Stimulated activated CD4-positive, alpha-beta T cell treated with anti-CD3 and anti-CD28 coated beads, Interleukin-15, amount 100 ng/mL, for 24 hours (primary cell): ENCODE results near the gene NCDN.
A peak's percentile ranks its signal among the peaks of the same experiment; 100 is the strongest.

Experiments used
- DNase-seq: peaks from one replicate; pipeline ENCODE4 v3.0.0-alpha.2; 2020

NCDN gene, protein sequence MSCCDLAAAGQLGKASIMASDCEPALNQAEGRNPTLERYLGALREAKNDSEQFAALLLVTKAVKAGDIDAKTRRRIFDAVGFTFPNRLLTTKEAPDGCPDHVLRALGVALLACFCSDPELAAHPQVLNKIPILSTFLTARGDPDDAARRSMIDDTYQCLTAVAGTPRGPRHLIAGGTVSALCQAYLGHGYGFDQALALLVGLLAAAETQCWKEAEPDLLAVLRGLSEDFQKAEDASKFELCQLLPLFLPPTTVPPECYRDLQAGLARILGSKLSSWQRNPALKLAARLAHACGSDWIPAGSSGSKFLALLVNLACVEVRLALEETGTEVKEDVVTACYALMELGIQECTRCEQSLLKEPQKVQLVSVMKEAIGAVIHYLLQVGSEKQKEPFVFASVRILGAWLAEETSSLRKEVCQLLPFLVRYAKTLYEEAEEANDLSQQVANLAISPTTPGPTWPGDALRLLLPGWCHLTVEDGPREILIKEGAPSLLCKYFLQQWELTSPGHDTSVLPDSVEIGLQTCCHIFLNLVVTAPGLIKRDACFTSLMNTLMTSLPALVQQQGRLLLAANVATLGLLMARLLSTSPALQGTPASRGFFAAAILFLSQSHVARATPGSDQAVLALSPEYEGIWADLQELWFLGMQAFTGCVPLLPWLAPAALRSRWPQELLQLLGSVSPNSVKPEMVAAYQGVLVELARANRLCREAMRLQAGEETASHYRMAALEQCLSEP

DNA sequence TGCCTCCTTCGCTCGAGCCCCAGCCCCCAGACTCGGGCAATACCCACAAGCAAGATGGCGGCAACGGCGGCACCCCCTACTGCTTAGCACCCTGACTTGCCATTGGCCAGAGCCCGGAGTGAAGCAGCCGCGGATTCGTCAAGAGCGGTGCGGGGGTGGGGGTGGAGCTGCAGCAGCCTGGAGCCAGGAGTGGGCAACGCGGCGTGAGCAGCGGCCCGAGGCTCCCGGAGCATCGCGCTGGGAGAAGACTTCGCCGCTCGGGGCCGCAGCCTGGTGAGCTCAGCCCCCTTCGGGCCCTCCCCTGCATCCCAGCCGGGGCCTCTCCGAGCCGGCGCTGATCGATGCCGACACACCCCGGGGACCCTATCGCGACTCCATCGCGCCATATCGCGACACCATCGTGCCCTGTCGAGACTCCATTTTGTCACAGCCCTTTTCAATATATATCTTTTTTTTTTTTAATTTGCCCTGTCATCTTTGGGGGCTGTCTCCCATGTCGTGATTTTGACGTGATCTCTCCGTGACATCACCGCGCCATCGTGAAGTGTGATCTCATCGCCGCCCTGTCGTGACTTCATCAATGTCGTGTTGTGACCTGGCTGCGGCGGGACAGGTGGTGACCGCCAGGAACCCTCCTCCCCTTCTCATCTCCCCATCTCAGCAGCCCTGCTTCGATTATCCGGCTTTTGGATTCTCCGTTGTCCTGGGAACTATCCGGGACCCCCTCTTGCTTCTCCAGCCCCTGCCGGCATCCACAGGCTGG lies at the start of gene NCDN:
Gene NCDN, plus strand, starts transcription at position 189 of the 763 bp plus-strand sequence. Its CDS starts 392 bp downstream, at position 581.
- DNase-seq = peak; percentile 98

DNA sequence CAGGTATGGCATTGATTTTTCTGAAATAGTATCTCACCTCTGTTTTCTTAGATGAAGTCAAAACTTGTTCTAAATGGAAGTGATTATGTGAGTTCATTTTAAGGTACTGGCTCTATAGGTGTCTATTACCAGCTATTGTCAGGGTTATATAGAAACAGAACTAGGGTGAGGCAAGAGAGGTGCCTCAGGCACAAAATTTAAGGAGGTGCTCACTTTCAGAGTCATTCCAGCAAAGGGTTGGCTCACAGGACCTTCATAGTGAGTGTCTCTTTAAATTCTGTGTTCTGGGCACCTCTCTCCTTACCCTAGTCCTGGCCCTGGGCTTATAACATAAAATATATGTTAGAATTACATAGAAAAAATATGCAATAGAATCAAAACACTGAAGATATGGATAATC lies 49.7 kb upstream of the NCDN start:
- DNase-seq = no peak

DNA sequence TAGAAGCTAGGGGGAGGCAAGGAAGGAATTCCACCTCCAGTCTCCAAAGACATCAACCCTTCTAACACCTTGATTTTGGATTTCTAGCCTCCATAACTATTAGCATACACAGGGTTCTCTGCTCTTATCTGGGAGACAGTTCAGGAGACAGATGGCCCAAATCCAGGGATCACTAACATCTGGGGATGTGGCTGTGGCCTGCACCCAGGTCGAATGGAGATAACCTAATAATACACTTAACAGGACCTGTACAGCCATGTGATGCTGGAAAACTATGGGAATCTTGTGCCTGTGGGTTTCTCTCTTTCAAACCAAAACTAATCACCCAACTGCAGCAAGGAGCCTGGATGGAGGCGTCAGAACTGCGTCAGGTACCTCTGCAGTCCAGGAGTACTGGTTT lies 48.0 kb upstream of the NCDN start:
- no peak for DNase-seq

DNA sequence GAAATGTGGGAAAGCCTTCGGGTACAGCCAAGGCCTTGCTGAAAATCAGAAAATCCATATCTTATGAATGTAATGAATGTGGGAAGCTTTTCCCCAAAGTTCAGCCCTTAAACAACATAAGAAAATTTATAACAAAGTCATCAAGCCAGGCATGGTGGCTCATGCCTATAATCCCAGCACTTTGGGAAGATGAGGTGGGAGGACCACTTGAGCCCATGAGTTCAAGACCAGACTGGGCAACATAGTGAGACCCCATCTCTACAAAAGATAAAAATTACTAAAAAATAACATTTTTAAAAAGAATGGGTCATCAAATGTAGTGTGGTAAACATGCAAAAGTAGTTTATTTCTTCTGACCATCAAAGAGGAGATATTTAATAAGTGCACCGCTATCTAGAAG lies 46.3 kb upstream of the NCDN start:
- DNase-seq = no peak

DNA sequence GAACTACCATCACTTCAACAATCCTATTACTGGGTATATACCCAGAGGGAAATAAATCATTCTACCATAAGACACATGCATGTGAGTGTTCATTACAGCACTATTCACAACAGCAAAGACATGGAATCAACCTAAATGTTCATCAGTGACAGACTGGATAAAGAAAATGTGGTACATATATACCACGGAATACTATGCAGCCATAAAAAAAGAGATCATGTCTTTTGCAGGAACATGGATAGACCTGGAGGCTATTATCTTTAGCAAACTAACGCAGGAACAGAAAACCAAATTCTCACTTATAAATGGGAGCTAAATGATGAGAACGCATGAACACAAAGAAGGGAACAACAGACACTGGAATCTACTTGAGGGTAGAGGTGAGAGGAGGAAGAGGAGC lies 39.4 kb upstream of the NCDN start:
- no peak for DNase-seq

DNA sequence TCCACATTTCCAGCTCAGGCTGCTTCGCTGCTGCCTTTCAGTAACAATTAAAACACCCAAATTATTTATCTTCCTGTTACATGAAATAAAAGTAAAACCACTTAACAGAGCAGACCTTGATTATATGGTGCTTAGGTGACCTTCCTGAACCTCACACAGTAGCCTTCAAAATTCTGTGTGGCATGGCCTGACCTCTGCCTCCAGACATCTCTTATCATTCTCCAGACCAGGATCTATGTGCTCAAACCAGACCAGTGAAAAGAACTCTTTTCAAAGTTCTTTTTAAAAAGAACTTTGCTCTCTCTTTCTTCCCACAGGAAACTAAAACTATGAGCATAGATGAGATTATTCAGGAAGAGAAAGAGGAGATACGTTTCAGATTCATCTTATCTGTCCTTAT lies 38.2 kb upstream of the NCDN start:
- DNase-seq = no peak

DNA sequence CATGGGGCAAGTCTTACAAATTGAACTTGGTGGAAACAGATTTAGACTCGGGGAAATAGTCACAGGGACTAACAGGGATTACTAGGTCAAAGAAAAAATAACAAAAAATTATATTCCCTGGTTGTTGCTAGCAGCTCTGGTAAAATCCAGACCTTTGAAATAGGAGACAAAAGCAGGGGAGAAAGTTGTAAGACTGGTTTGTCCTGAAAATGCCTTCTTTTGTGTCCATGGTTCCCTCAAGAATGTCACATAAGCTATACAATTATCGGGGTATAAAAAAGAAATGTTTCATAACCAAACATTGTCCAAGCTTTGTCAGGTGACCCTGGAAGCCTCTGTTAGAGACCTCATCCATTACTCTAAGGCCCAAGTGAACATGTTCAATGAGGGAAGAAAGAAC lies 33.5 kb upstream of the NCDN start:
- DNase-seq = no peak

DNA sequence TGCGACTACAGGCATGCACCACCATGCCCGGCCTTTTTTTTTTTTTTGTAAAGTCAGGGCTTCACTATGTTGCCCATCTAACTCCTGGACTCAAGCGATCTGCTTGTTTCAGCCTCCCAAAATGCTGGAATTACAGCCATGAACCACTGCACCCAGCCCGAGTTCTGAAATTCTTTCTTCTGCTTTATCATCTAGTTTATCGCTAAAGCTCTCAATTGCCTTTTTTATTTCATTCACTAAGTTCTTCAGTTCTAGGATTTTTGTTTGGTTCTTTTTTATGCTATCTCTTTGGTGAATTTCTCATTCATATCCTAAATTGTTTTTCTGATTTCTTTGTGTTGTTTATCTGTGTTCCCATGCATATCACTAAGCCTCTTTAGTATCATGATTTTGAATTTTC lies 27.4 kb upstream of the NCDN start:
- DNase-seq = no peak

DNA sequence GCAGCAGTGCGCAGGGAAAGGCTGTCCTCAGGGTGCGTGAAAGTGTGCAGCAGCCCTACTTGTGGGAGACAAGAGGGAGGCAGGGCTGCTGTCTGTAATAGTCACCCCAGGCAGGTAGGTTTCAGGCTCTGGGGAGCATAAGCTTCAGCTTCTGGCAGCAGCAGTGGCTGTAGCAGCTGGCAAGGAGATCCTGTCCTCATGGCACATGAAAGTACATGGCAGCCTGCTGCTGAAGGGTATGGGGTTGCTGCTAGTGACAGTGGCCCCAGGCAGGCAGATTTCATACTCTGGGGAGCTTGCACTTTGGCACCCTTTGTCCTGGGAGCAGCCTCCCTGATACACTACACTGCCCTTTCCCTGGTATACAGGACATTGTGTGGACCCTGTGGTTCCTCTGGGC lies 26.7 kb upstream of the NCDN start:
- DNase-seq = no peak

DNA sequence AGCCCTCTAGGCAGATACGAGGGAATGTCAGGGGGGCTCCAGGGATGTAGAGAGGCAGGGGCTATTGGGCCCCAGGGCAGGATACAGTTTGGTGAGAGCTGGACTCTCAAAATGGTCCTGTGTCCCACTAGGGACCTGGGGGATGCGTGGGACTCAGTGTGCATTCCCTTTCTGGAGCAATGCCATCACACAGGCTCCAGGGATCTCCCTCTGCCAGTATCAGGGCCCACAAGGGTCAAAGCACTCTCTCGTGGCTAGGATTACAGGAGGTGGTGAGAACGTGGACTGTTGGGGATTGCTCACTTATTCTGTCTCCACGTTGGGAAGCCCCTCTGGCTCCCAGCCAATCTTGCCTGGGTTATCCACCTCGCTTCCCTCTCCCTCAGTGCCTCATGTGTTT lies 26.2 kb upstream of the NCDN start:
- no peak for DNase-seq

DNA sequence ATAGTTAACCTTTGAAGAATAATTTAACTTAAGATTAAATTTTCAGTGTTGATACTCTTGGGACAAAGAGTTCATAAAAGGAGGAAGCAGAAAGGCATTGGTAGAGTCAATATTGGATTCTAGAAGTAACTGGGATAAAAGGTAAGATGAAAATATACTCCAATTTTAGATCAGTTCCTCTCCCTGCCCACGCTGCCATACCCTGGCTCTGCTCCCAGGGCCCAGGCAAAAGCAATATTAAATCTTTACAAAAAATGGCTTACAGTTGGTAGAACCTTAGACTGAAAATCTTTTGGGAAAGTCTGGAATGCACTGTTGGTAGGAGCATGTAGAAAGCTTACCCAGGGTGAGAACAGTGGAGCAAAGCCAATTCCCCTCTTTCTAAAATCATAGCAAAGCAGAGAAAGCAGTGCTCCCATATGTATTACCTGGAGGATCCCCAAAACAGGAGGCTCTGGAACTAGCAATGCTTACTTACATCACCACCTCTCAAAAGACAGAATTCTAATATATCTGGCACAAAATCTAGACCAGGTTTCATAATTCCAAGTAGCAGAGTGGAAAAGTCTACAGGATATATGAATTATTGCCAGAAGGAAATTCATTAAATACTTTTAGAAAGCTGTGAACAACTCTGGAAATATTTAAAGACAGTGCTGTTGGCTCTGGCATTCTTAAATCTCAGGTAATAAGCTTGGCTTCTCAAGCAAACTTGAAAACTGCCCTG lies 24.9 kb upstream of the NCDN start:
- DNase-seq = no peak

DNA sequence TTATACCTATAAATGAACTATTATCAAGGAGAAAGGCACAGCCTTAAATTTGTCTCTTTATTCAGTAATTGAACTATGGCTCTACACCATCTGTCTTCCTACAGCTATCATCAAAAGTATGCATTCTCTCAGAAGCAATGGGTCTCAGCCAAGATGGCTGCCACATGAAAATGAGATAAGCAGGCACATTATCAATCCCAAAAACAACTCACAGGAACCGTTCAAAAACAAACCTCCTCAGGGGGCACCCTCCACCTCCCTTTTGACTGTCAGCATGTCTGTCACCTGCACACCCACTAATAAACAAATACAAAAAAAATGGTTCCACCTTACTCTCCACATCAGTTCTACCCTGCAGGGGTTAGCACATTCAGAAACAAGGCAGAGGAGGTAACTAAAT lies 24.0 kb upstream of the NCDN start:
- no peak for DNase-seq

DNA sequence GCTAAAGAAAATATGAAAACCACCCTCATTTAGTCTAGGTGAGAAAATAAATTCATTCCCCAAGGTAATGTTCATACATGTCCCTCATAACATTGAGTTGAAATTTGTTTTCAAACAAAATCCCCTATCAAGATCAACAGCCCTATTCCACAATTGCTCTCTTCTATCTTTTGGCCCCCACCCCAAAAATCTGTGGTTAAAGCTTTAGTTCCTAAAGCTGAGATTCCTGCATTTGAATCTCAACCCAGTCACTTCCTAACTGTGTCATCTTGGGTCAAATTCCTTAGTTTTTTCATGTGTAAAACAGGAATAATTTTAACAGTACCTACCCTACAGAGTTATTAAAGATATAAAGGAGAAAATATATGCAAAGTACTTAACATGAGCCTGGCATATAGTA lies 22.4 kb upstream of the NCDN start:
- DNase-seq = no peak

DNA sequence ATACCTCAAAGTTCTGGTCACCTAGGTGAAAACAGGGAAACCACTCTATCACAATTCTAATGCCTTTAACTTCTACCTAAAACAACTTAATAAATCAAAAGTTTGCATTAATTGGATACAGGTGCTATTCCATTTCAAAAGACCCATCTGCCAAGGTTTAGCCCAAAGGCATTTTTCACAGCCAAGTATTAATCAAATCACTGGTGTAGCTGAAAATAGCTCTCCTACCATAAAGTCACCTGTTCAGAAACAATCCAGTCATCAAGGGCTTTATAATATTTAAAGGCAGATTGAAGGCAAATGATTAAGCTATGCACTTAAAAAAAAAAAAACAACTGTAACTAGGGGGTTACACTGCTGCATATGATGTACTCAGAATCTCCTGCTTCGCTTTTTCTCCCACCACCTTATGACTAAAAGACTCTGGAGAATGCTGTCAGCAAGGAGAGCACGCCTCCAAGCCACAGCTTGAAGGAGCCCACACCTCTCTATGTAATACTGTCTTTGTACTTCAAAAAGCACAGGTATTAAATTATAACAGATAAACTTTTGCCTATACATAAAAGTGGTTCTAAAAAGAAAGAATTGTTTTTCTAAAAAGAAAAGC lies 20.9 kb upstream of the NCDN start:
- no peak for DNase-seq

DNA sequence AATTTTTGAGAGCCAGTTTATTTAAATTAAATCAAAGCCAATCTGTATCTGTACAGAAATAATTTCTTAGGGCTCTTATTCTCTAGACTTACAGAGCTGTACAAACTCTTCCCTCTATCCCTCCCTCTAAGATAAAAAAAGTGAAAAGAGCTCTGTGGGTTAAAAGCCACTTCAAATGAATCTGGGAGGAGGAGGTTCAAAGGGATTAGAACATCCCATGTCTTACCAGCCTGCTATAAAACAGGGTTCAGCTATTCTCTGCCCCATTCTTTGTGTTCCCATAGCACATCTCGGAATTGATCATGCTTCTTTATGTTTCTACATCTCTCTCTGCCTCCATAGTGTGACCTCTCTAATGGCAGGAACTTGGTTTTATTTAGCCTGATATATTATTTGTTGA lies 19.8 kb upstream of the NCDN start:
- DNase-seq = no peak

DNA sequence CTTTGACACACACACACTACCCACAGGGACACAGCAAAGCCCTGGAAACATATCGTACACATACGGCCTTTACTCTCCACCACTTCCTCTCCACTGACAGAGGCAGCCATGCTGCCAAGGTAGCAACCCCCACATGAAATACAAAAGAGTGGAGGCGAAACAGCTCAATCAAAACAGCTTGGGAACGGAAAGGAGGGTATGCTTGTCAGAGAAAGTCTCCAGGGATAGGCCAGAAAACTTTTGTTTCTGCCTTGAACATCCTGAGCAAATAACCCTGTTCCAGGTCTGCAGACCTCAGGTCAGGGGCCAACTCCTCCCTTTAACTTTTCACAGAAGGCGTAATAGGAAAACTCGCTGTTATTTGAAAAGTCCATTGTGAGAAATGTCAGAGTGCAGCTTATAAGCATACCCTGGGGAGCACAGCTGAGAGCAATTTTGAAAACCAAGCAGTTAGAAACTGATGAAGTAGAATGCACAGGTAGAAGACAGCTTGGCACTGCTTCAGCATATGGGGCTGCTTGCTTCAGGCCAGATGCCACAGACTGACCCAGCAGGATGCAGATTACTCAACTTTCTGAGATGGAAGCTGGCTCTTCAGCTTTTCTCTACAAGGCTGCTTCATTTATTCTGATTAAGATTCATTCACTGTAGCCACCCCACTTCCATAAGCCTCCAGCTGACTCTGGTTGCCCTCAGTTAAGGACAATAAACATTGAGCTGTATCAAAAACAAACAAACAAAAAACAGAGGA lies 18.4 kb upstream of the NCDN start:
- no peak for DNase-seq

DNA sequence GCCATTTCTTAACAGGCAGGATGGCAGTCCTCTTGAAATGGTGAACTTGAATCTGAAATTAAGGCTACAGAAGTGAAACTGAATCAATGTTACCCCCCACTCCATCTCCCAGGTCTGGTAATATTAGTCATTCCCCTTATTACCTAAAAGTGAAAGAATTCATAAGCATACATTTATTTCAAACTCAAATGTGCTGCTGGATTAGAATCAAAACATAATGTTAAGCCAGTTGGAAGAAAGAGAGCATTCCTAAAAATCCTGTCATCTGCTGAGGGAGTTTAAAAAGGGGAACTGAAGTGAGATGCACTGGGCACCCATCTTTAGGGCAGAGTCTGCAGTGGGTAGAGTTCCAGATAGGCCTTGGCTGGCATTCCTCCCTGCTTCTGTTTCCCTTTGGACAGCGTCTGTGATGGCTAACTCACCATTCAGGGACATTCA lies 17.8 kb upstream of the NCDN start:
- DNase-seq = no peak

DNA sequence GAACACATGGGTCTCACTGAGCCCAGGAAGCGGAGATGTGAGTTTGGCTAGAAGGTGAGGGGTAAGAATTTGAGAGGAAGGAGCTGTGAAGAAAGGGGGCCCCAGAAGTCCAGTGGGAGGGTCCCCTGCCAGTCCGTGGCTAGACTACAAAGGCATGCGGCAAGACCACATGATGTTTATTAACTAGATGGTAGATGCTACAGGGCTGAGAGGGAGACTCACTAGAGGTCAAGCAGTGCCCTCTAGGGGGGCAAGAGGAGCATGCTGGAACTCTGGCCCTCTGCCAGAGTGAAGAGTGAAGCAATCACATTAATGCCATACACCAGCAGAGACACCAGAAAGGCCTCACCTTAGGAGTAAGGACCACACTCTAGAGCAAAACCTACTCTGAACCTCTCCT lies 12.6 kb upstream of the NCDN start:
- no peak for DNase-seq

DNA sequence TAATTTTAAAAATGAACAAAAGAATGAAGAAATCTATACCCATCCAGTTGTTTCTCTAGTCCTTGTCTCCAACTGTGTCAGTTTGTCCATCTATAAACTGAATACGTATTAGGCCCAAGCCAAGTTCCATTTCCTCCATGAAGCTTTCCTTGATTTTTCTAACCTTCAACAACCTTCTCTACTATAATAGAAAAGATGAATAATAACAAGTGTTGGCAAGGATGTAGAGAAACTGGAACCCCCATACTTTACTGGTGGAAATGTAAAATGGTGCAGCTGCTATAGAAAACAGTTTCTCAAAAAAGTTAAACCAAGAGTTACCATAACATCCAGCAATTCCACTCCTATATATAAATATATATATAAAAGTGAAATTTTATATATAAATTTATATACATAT lies 11.0 kb upstream of the NCDN start:
- DNase-seq = no peak

DNA sequence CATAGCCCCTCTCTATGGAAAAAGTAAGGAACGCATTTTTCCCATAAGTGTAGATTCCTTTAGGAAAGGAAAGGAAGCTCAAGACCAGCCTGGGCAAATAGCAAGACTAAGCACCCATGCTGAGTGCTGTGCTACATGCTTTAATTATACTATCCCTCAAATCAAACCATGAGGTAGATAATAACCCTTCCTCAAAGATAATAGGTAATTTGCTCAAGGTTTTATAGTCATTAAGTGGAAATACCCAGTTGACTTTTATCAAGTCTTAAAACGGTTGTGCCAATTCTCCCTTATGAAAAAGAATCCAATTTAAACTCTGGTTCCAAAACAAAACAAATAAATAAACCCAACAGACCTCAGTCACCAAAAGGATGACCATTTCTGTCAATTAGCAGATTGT lies 3.7 kb upstream of the NCDN start:
- DNase-seq = no peak

DNA sequence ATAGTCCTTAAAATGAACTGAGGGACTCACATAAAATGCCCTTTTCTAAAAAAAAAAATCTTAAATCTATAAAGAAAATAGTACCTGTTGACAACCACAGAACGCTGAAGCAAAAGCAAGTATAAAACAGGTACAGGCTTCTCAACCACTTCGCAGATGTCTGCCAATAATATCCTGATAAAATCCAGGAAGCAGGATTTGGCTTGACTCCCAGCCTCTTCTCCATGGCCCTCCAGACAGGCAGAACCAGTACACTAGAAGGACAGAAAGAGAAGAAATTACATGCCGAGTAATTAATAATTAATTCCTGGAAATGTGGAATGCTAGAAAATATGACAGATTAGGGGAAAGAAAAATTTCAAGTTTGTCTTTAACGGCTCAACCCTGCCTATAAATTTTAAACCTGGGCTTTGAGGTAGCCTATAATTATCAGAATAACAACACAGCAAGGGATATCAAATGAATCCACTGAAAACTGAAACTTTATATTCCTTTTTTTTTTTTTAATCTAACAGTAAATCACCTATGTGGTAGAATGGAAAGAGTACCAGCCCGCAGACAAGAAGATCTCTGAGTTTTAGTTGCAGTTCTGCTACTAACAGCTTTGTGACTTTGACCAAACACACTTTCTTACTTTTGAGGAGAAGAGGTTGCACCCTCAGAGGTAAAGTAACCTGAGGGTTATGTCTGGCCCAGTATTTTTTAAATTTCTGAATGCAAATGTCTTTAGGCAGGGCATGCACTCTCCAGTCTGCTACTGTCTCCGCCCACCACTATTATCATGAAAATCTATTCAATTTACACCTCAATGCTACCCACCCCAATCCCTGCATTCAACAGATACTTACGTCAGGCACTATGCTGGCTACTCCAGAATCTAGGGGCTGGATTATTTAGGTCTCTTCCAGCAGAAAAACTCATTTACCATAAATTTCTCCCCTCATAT lies 3.1 kb upstream of the NCDN start:
- no peak for DNase-seq
